HUES48 (cell line): ENCODE results near the gene ARG1.

Experiments
- H3K27ac ChIP-seq: one replicate; pipeline ENCODE4 v1.7.0; 2013; ENCODE audit warnings: low read depth, low read length, inconsistent platforms
- H3K27me3 ChIP-seq: 2 replicates; pipeline ENCODE4 v1.6.1; 2013; ENCODE audit warnings: mild to moderate bottlenecking, low read length; ENCODE audit not compliant: control insufficient read depth, insufficient read depth
- H3K36me3 ChIP-seq: 2 replicates; pipeline ENCODE4 v1.6.1; 2013; ENCODE audit warnings: low read length; ENCODE audit not compliant: control insufficient read depth, insufficient read depth
- H3K4me1 ChIP-seq: 2 replicates; pipeline ENCODE4 v1.6.1; 2013; ENCODE audit warnings: mild to moderate bottlenecking, low read length; ENCODE audit not compliant: control insufficient read depth, insufficient read depth
- H3K4me3 ChIP-seq: 2 replicates; pipeline ENCODE4 v1.5.1; 2013; ENCODE audit warnings: mild to moderate bottlenecking, low read depth, low read length
- H3K9ac ChIP-seq: 2 replicates; pipeline ENCODE4 v1.6.1; 2013; ENCODE audit warnings: mild to moderate bottlenecking, low read depth, low read length, moderate library complexity
- H3K9me3 ChIP-seq: 2 replicates; pipeline ENCODE4 v1.6.1; 2013; ENCODE audit warnings: low read length; ENCODE audit not compliant: control insufficient read depth, insufficient read depth

The ARG1 gene

GRCh38 chr6:131551902-131552301 lies 21.1 kb upstream of the ARG1 start:
- Histone ChIP-seq H3K9me3 (no peaks in the 10 kb centered on the region), H3K27ac (no peak overlapping the region), H3K36me3 (no peaks in the 10 kb centered on the region), H3K9ac (no peak overlapping the region), H3K4me3 (no peak overlapping the region), H3K27me3 (no peaks in the 10 kb centered on the region), H3K4me1 (no peaks in the 10 kb centered on the region; the same call in 1 of the 2 replicates)

GRCh38 chr6:131552572-131552971 lies 20.5 kb upstream of the ARG1 start:
- Histone ChIP-seq H3K4me1 (no peaks in the 10 kb centered on the region; the same call in 1 of the 2 replicates), H3K36me3 (no peaks in the 10 kb centered on the region), H3K9me3 (no peaks in the 10 kb centered on the region), H3K9ac (no peak overlapping the region), H3K27me3 (no peaks in the 10 kb centered on the region), H3K27ac (no peak overlapping the region), H3K4me3 (no peak overlapping the region)

DNA sequence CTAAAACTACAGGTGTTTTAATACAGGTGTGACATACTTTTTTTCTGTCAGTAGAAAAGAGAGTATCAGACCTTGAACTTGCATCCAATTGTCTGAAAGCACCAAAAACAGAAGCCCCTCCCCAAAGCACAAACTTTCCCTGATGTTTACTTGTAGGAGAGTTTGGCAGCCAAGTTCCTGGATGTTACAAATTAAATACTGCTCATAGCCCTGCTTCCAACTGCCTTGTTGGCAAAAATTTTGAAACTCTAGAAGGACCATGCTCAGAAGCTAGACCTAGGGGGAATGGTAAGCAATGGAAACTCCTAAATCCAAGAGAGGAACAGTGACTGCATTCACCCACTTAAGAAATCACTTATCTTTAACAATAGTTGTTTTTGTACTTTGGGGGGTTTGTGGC lies 17.0 kb upstream of the ARG1 start:
- Histone ChIP-seq H3K36me3 (no peaks in the 10 kb centered on the region), H3K4me3 (no peak overlapping the region), H3K4me1 (no peaks in the 10 kb centered on the region; the same call in 1 of the 2 replicates), H3K9me3 (no peaks in the 10 kb centered on the region), H3K9ac (no peak overlapping the region), H3K27me3 (no peaks in the 10 kb centered on the region), H3K27ac (no peak overlapping the region)

GRCh38 chr6:131558922-131559321 lies 14.1 kb upstream of the ARG1 start:
- Histone ChIP-seq H3K27ac (no peak overlapping the region), H3K36me3 (no peaks in the 10 kb centered on the region), H3K9me3 (no peaks in the 10 kb centered on the region), H3K4me1 (no peaks in the 10 kb centered on the region; the same call in 1 of the 2 replicates), H3K9ac (no peak overlapping the region), H3K4me3 (no peak overlapping the region), H3K27me3 (no peaks in the 10 kb centered on the region)

DNA sequence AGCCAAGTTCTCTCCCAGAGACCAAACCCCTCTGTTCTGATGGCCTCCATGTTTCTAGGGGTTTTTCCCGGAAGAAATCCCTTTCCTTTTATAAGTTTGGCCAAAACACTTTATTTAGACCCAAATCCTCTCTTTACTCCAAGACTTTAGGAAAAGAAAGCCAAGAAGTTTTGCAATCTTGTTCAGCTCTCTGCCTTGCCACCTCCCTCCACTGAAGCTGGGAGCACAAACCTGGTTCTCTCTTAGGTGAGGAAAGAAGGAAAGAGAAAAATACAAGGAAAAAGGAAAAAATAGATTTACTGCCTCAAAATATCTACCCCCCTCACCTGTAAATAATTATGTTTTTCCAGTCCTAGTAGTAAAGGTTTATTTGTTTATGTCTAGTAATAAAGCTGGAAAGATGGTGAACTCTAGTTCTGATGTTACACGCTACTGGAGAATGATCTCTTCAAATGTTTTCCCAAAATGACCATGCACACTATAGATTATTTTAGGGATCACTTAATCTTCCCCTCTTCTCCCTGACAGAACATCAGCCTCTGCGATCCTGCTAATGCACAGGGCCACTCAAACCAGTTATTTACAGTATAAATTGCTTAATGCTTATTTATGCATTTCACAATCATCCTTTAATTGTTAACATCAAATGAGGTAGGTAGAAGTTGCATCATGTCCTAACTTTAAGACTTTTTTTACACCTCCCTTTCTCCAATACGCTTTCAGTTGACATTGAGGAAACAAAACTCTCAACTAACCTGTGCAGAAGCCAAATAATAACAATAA lies 10.9 kb upstream of the ARG1 start:
- Histone ChIP-seq H3K36me3 (no peaks in the 10 kb centered on the region), H3K27me3 (no peaks in the 10 kb centered on the region)

DNA sequence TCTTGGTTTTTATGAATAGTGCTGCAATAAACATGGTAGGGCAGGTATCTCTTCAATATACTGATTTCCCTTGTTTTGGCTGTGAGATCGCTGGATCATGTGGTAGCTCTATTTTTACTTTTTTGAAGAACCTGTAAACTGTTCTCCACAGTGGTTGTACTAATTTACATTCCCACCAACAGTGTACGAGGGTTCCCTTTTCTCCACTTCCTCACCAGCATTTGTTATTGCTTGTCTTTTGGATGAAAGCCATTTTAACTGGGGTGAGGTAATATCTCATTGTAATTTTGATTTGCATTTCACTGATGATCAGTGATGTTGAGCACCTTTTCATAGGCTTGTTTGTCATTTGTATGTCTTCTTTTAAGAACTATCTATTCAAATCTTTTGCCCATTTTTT lies 8.0 kb upstream of the ARG1 start:
- Histone ChIP-seq H3K9me3 (no peaks in the 10 kb centered on the region), H3K27me3 (no peaks in the 10 kb centered on the region), H3K4me3 (no peak overlapping the region), H3K36me3 (no peaks in the 10 kb centered on the region), H3K9ac (no peak overlapping the region), H3K4me1 (no peaks in the 10 kb centered on the region), H3K27ac (no peak overlapping the region)

More for the DNA sequence above, 10.9 kb upstream of the ARG1 start:
- Histone ChIP-seq H3K4me1 (no peaks in the 10 kb centered on the region), H3K9ac (no peak overlapping the region), H3K27ac (no peak overlapping the region), H3K9me3 (no peaks in the 10 kb centered on the region), H3K4me3 (no peak overlapping the region)

DNA sequence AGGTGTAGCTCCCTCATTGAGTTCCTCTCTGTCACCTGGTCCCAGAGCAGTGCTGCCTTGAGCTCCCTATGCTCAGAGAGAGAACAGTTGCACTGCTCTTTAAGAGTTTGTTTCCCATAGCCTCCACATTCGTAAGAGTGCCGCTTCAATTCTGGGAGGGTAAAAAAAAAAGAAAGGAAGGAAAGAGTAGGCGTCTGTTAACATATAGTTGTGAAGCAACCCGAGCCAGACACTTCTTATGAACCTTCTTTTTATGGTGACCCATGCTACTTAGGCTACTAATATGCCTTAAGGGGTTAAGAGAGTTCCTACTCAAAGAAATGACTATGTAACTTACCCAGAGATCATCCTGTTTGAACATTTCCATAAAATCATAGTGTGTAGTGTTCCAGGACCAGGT lies 4.3 kb upstream of the ARG1 start:
- H3K4me3 ChIP-seq: no peak overlapping the region
- no peaks in the 10 kb centered on the region for H3K36me3 ChIP-seq
- H3K9ac ChIP-seq: no peak overlapping the region
- no peaks in the 10 kb centered on the region for H3K9me3 ChIP-seq
- H3K4me1 ChIP-seq: peaks cover 3% of the 10 kb centered on the region; the same call in 1 of the 2 replicates
- no peaks in the 10 kb centered on the region for H3K27me3 ChIP-seq
- H3K27ac ChIP-seq: no peak overlapping the region

DNA sequence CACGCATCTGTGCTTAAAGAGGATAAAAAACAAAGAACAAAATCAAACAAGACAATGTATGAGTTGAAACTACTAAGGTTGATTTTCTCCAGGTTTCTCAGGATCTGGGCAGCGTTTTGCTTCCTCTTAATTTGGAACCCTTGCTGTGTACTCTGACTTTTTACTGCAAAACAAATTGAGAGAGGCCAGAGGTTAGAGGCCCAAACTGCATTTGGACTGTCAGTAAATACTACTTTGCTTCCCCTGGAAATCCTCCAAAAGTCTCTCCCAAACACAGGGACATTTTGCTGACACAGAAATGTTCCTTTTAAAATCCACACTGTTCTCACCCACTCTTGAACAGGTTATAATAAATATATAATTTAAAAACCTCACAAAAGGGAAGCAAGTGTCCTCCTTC lies 1.1 kb downstream of the ARG1 start:
- Histone ChIP-seq H3K27me3 (no peaks in the 10 kb centered on the region), H3K27ac (no peak overlapping the region), H3K4me1 (peaks cover 17% of the 10 kb centered on the region), H3K9me3 (no peaks in the 10 kb centered on the region), H3K9ac (no peak overlapping the region), H3K4me3 (no peak overlapping the region), H3K36me3 (0 out of 2 replicates have a peak, but pooled peaks cover 6% of the 10 kb centered on the region)

- H3K27ac ChIP-seq: no peak overlapping the region
- H3K4me3 ChIP-seq: no peak overlapping the region
- H3K9ac ChIP-seq: no peak overlapping the region
- peaks cover 17% of the 10 kb centered on the region for H3K4me1 ChIP-seq
- 0 out of 2 replicates have a peak, but pooled peaks cover 6% of the 10 kb centered on the region for H3K36me3 ChIP-seq
- H3K9me3 ChIP-seq: no peaks in the 10 kb centered on the region
- no peaks in the 10 kb centered on the region for H3K27me3 ChIP-seq
Measured at GRCh38 chr6:131574686-131575085, 1.7 kb downstream of the ARG1 start.

DNA sequence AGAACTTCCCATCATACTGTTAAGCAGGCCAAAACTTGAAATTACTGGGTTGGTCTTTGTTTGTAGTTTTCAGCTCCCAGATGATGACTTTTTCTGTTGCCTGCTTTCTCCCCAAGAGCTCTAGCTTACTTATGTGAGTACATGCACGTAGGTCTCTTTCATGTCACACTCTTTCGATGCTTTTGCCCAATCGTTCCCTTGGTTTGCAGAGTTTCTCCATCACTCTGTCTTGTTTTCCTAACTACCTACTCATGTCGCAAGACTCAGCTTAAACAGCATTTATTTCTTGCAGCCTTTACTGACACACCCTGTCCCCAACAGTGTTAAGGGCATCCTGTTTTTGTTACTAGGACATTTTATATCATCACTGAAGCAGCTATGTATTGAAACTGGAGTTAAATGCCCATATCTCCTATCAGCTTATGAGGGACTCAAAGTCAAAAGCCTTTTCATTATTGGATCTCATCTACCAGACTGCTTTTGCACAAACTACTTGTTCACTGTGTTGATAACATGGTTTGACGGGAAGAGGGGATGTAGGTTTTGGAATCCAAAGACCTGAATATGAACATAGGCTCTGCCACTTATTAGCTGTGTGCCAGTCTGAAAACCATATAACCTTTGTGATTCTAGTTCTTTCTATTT lies 2.9 kb downstream of the ARG1 start:
- no peak overlapping the region for H3K9ac ChIP-seq
- peaks cover 17% of the 10 kb centered on the region for H3K4me1 ChIP-seq
- H3K4me3 ChIP-seq: no peak overlapping the region
- no peak overlapping the region for H3K27ac ChIP-seq
- H3K27me3 ChIP-seq: no peaks in the 10 kb centered on the region
- 0 out of 2 replicates have a peak, but pooled peaks cover 10% of the 10 kb centered on the region for H3K36me3 ChIP-seq
- H3K9me3 ChIP-seq: no peaks in the 10 kb centered on the region

GRCh38 chr6:131581523-131581922 lies 8.5 kb downstream of the ARG1 start:
- Histone ChIP-seq H3K4me3 (no peak overlapping the region), H3K9ac (no peak overlapping the region), H3K9me3 (no peaks in the 10 kb centered on the region), H3K27me3 (no peaks in the 10 kb centered on the region), H3K36me3 (peaks cover 33% of the 10 kb centered on the region), H3K4me1 (peaks cover 7% of the 10 kb centered on the region), H3K27ac (no peak overlapping the region)
